SKM-1 treated with dmso at 0.1 percent for 144 hours (cell line): ENCODE measurements around the gene MALRD1.

Experiments
- DNase-seq: peaks from one replicate; lab custom pipeline; 2025; ENCODE audit not compliant: unreplicated experiment; lab: John Stamatoyannopoulos, UW

The MALRD1 gene

GRCh38 chr10:19221216-19221615, 172.6 kb downstream of the MALRD1 start:
- DNase-seq, result no peak

GRCh38 chr10:19226025-19226424, 177.4 kb downstream of the MALRD1 start:
- DNase-seq, result no peak

- no peak for DNase-seq
Measured at GRCh38 chr10:19231034-19231433, 182.4 kb downstream of the MALRD1 start.

GRCh38 chr10:19245889-19246752, 197.5 kb downstream of the MALRD1 start:
- DNase-seq, result no peak

- DNase-seq, result no peak
Measured at GRCh38 chr10:19247843-19248242, 199.2 kb downstream of the MALRD1 start.

GRCh38 chr10:19250546-19250945, 201.9 kb downstream of the MALRD1 start:
- no peak for DNase-seq

GRCh38 chr10:19252531-19252930, 203.9 kb downstream of the MALRD1 start:
- no peak for DNase-seq

- DNase-seq, result no peak
Measured at GRCh38 chr10:19256331-19256730, 207.7 kb downstream of the MALRD1 start.

- DNase-seq, result no peak
Measured at GRCh38 chr10:19263262-19263661, 214.7 kb downstream of the MALRD1 start.

GRCh38 chr10:19283285-19283684, 234.7 kb downstream of the MALRD1 start:
- DNase-seq, result no peak

- no peak for DNase-seq
Measured at GRCh38 chr10:19283786-19284185, 235.2 kb downstream of the MALRD1 start.

GRCh38 chr10:19290770-19291169, 242.2 kb downstream of the MALRD1 start:
- DNase-seq, result no peak

- no peak for DNase-seq
Measured at GRCh38 chr10:19294233-19294632, 245.6 kb downstream of the MALRD1 start.

- DNase-seq, result no peak
Measured at GRCh38 chr10:19299645-19300044, 251.0 kb downstream of the MALRD1 start.

- no peak for DNase-seq
Measured at GRCh38 chr10:19302117-19302516, 253.5 kb downstream of the MALRD1 start.

GRCh38 chr10:19310066-19310465, 261.5 kb downstream of the MALRD1 start:
- DNase-seq, result no peak

- DNase-seq, result no peak
Measured at GRCh38 chr10:19316204-19316870, 267.7 kb downstream of the MALRD1 start.

- no peak for DNase-seq
Measured at GRCh38 chr10:19317952-19318351, 269.4 kb downstream of the MALRD1 start.

GRCh38 chr10:19325581-19325980, 277.0 kb downstream of the MALRD1 start:
- no peak for DNase-seq

- no peak for DNase-seq
Measured at GRCh38 chr10:19328582-19328981, 280.0 kb downstream of the MALRD1 start.

- no peak for DNase-seq
Measured at GRCh38 chr10:19329475-19329874, 280.9 kb downstream of the MALRD1 start.

GRCh38 chr10:19332304-19332703, 283.7 kb downstream of the MALRD1 start:
- DNase-seq, result no peak
